H1 (cell line): Measurements from ENCODE around the gene MEIS2. TPM values are rescaled to one million over a fixed set of nuclear protein-coding genes. Genes with fewer than 3 reads are reported as not detected.

Experiments used
- CHD1 ChIP-seq: IDR thresholded peaks from 2 replicates; pipeline ENCODE4 v1.6.1; 2012; ENCODE audit warnings: low read depth, low read length, improper control_type of control experiment
- CHD7 ChIP-seq: fragments of 300-600 bp; sonication (generic); IDR thresholded peaks from 2 replicates; pipeline ENCODE4 v1.7.1; 2012; ENCODE audit warnings: low read length, moderate library complexity, mild to moderate bottlenecking, inconsistent platforms; ENCODE audit not compliant: insufficient replicate concordance
- EGR1 ChIP-seq: IDR thresholded peaks from 2 replicates; pipeline ENCODE4 v1.6.1; 2011; ENCODE audit warnings: low read depth, low read length, borderline replicate concordance
- JUND ChIP-seq: IDR thresholded peaks from 2 replicates; pipeline ENCODE4 v1.6.1; 2011; ENCODE audit warnings: mild to moderate bottlenecking, improper control_type of control experiment, low read length
- KDM4A ChIP-seq: IDR thresholded peaks from one replicate; pipeline ENCODE4 v1.7.1; 2012; ENCODE audit warnings: low read depth, mild to moderate bottlenecking, moderate library complexity, low read length, inconsistent platforms; ENCODE audit not compliant: severe bottlenecking
- POLR2AphosphoS5 ChIP-seq: IDR thresholded peaks from 2 replicates; pipeline ENCODE4 v1.6.1; 2011; ENCODE audit warnings: low read depth, low read length
- POU5F1 ChIP-seq: IDR thresholded peaks from 2 replicates; pipeline ENCODE4 v1.6.1; 2011; ENCODE audit warnings: low read depth, mild to moderate bottlenecking, low read length, moderate library complexity
- TAF7 ChIP-seq: optimal IDR thresholded peaks from 2 replicates; pipeline ENCODE3; 2011; ENCODE audit warnings: low read depth, mild to moderate bottlenecking, inconsistent platforms, low read length, moderate library complexity, borderline replicate concordance
- TBP ChIP-seq: IDR thresholded peaks from 2 replicates; pipeline ENCODE4 v1.6.1; 2011; ENCODE audit warnings: low read depth, low read length, improper control_type of control experiment
- TEAD4 ChIP-seq: IDR thresholded peaks from 2 replicates; pipeline ENCODE4 v1.6.1; 2012; ENCODE audit warnings: low read depth, low read length, inconsistent platforms, mixed read lengths
- USF2 ChIP-seq: IDR thresholded peaks from 2 replicates; pipeline ENCODE4 v1.6.1; 2011; ENCODE audit warnings: low read length, improper control_type of control experiment
- polyA plus RNA-seq, 7 experiments: library from polyadenylated mRNA; depleted of rRNA in 3 of 7; stranded (reverse) in 5 of 7; unstranded in 2 of 7; fragments of >200 nt in 5 of 7; fragments of 200-250 nt in 2 of 7; gene quantifications; 1 replicate in 5 of 7; 2 replicates in 1 of 7; 4 replicates in 1 of 7; pipeline versions ENCODE4 v1.2.1 to v1.2.3, GENCODE V29; 2011 to 2013; ENCODE audit warnings: missing spikeins in 2 of 7, mixed read lengths in 2 of 7
- total RNA-seq: library from RNA; stranded (reverse); fragmentation: NEBNext Ultra II Directional; extraction: Animal tissue kit (Norgen Biotek cat#: 25700); gene quantifications from 2 replicates; pipeline ENCODE4 v1.2.1, GENCODE V29; 2021

Gene MEIS2
- total and polyA plus RNA-seq, 2 of the 8 experiments (the other 6 are each of a cell fraction or from before 2014, with no cell fraction given) = 0.22 to 1.2 TPM

GRCh38 chr15:36926427-36926825 lies 173.9 kb downstream of the MEIS2 start (continued):
- TF ChIP-seq CHD7 (no peak), TBP (no peak), KDM4A (no peak), POU5F1 (no peak), TEAD4 (no peak), TAF7 (no peak), POLR2AphosphoS5 (no peak), CHD1 (no peak), JUND (no peak), EGR1 (no peak), USF2 (no peak)
